Activated CD4-positive, alpha-beta T cell treated with anti-CD3 and anti-CD28 coated beads, Interleukin-2, amount 50 U/mL, for 1 hour (primary cell): ENCODE measurements around the gene C16orf78.

Source experiments
- DNase-seq: peaks from one replicate; pipeline ENCODE4 v3.0.0-alpha.2; 2020

Gene C16orf78

GRCh38 chr16:49373504-49373903, at the start of gene C16orf78:
C16orf78 (plus strand) TSS chr16:49373804; CDS start chr16:49373940, 136 bp downstream.
- no peak for DNase-seq

GRCh38 chr16:49324703-49325102, 48.9 kb upstream of the C16orf78 start:
- no peak for DNase-seq

GRCh38 chr16:49327466-49327865, 46.1 kb upstream of the C16orf78 start:
- no peak for DNase-seq

- no peak for DNase-seq
These were observed 45.3 kb upstream of the C16orf78 start for GRCh38 chr16:49328325-49328724.

GRCh38 chr16:49330562-49331201, 42.9 kb upstream of the C16orf78 start:
- no peak for DNase-seq

GRCh38 chr16:49332589-49333258, 40.9 kb upstream of the C16orf78 start:
- no peak for DNase-seq

GRCh38 chr16:49333259-49333597, 40.4 kb upstream of the C16orf78 start:
- no peak for DNase-seq

GRCh38 chr16:49335828-49336227, 37.8 kb upstream of the C16orf78 start:
- DNase-seq: no peak

- DNase-seq: no peak
These were observed 37.0 kb upstream of the C16orf78 start for GRCh38 chr16:49336581-49336980.

GRCh38 chr16:49337814-49338350, 35.7 kb upstream of the C16orf78 start:
- no peak for DNase-seq

GRCh38 chr16:49338611-49339265, 34.9 kb upstream of the C16orf78 start:
- DNase-seq: no peak

- DNase-seq: no peak
These were observed 33.1 kb upstream of the C16orf78 start for GRCh38 chr16:49340466-49340865.

- no peak for DNase-seq
These were observed 31.9 kb upstream of the C16orf78 start for GRCh38 chr16:49341706-49342105.

- DNase-seq: no peak
These were observed 31.0 kb upstream of the C16orf78 start for GRCh38 chr16:49342336-49343265.

- DNase-seq: no peak
These were observed 30.3 kb upstream of the C16orf78 start for GRCh38 chr16:49343291-49343690.

- no peak for DNase-seq
These were observed 29.2 kb upstream of the C16orf78 start for GRCh38 chr16:49344401-49344800.

- no peak for DNase-seq
These were observed 27.8 kb upstream of the C16orf78 start for GRCh38 chr16:49345829-49346228.

GRCh38 chr16:49346459-49346858, 27.1 kb upstream of the C16orf78 start:
- DNase-seq: no peak

GRCh38 chr16:49347476-49347875, 26.1 kb upstream of the C16orf78 start:
- no peak for DNase-seq

GRCh38 chr16:49348408-49349176, 25.0 kb upstream of the C16orf78 start:
- no peak for DNase-seq

GRCh38 chr16:49349446-49350168, 24.0 kb upstream of the C16orf78 start:
- no peak for DNase-seq
